DMS114 treated with DMSO at 0.1 percent for 48 hours (cell line): ENCODE results near the gene CAPZB.

Experiments
- DNase-seq: peaks from one replicate; lab custom pipeline; 2025; ENCODE audit not compliant: unreplicated experiment; lab: John Stamatoyannopoulos, UW

CAPZB gene

DNA sequence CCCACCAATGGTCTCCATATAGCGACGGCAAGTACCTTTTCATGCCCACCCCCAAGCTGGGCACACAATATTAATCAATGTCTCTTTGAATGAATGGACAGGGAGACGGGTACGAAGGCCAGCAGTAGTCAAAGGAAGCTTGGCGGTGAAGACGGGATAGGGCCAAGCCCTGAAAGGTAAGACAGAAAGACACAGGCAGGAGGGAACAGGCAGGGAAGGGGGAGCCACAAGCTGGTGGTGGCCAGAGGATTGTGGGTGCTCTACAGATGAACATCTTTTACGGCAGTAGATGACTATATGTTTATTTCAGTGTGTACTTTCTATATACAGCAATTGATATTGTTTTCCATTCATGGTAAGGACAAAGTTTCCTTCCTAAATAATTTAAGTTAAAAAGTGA, 16.3 kb downstream of the CAPZB start:
- no peak for DNase-seq

DNA sequence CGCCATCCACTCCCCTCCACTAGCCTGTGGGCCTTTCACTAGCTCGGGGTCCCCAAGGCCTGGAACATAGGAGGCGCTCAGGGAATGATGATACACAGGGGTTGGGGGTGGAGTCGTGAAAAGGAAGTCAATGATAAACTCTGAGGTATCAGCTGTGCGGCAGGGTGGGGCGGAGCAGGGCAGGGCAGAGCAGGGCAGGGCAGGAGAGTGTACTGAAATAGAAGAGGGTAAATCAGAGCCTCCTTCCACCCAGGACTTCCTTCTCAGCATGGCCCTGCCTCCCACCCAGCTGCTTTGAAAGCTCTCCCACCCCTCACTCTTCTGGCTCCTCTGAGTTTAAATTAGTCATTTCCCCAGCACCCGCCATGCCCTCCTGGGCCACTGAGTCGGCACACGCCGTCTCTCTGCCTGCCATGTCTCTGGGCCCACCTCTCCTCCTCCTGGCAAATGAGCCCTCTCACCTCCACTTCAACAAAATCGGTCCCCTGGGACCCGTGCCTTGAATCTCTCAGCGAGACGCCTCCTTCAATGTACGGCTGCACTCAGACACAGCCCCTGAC, 16.9 kb downstream of the CAPZB start:
- DNase-seq, result no peak

- DNase-seq, result no peak
These were observed 17.8 kb downstream of the CAPZB start for GRCh38 chr1:19467199-19468187.

- no peak for DNase-seq
These were observed 19.2 kb downstream of the CAPZB start for GRCh38 chr1:19466112-19466561.

DNA sequence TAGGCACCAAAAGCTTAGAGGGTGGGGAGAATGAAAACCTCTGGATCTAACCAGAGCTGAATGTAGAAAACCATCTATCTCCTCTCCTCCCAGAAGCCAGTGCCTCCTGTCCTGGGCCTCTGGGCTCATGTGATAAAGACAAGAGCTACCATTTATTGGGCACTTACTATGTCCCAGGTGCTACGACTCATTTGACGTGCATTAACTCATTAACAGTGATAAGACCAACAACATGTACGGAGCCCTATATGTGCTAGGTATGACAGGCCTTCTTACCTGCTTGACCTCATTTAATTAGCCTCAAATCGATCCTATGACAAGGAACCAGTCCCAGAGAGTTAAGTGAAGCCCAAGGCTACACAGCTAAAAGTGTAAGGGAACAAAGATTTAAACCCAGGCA, 19.7 kb downstream of the CAPZB start:
- DNase-seq, result no peak

DNA sequence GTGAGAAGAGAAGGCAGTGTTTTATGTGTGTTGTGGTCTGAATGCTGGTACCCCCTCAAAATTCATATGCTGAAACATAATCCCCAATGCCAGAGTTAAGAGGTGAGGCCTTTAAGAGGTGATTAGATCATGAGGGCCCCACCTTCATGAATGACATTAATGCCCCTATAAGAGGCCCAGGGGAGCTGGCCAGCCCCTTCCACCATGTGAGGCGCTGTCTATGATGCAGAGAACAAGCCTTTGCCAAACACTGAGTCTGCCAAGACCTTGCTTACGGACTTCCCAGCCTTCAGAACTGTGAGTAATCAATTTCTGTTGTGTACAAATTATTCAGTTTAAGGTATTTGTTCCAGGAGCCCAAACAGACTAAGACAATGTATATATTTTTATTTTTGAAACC, 20.2 kb downstream of the CAPZB start:
- DNase-seq, result no peak

- DNase-seq, result no peak
These were observed 20.6 kb downstream of the CAPZB start for GRCh38 chr1:19464696-19465095.

GRCh38 chr1:19463504-19463803, 21.9 kb downstream of the CAPZB start:
- DNase-seq, result no peak

GRCh38 chr1:19462781-19463503, 22.4 kb downstream of the CAPZB start:
- no peak for DNase-seq

GRCh38 chr1:19461220-19461554, 24.2 kb downstream of the CAPZB start:
- no peak for DNase-seq

GRCh38 chr1:19460535-19461219, 24.7 kb downstream of the CAPZB start:
- no peak for DNase-seq

GRCh38 chr1:19458815-19459417, 26.4 kb downstream of the CAPZB start:
- DNase-seq, result no peak

GRCh38 chr1:19457607-19458006, 27.7 kb downstream of the CAPZB start:
- DNase-seq, result no peak

DNA sequence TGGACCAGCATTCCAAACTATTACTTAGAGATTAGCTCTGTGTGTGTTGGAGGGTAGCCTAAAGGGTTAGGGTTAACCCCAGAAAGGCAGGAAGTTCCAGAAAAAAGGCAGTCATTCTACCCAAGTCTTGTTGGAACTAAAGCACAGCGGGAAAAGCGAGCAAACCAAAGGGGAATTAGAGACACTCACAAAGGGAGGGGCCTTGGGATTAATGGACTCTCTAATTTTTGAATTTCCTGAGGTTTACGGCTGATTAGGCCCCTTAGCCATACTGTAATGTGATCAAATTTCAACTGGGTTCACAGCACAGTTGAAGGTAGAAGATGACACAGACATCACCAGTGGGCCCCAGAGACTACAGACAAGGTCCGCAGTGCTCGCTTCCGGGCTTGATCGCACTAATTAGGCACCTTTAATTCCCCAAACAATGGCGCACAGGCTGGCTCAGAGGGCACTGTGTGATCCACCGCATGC, 28.3 kb downstream of the CAPZB start:
- no peak for DNase-seq

DNA sequence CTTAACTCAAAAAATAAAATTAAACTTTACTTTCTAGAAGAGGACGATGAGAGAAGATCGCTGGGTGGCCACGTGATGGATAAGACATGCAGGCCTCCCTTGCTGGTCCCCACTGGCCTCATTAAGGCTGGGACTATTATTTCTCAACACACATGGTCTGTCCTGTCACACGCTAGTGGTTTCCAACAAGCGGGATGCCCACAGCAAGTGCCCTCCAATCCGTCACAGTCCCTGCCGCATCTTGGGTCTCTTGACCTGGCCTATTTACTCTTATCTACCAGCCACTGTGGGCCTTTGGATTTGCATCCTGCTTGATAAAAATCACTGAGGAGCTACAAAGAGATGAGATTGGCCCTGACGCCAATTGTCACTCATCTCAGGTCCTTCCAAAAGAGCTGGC, 30.0 kb downstream of the CAPZB start:
- no peak for DNase-seq

- DNase-seq, result no peak
These were observed 30.8 kb downstream of the CAPZB start for GRCh38 chr1:19454265-19455146.

- DNase-seq, result no peak
These were observed 31.6 kb downstream of the CAPZB start for GRCh38 chr1:19453741-19454201.

GRCh38 chr1:19452221-19452663, 33.1 kb downstream of the CAPZB start:
- no peak for DNase-seq

DNA sequence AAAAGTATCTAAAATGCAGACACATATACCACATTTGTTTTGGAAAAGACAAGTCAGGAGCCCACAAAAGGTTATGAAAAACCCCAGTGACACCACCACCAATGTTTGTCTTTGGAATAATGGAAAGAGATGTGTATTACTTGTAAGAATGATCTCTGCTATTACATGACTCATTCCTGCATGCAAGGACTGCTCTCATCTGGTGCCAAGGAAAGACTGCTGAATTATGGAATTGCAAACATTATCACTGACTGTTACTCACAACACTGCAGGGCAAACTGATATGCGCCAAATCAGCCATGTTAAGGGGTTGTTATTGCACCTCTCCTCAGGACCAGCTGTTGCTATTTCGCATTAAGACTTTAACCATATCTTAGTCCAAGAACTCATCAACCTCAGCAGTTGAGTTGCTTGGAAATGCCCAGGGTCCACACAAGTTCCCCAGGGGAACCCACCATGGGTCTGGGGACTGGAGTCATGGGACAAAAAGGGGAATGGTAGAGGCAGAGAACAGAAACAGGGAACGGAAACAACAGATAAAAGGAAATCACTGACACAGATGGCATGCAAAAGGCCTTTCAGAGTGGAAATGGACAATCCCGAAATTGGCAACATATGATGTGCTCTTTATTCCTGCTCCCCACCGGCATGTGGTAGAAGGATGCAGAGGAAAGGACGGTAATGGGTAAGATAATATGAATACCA, 34.4 kb downstream of the CAPZB start:
- DNase-seq, result no peak
